Liver (tissue), 9 donors: ENCODE data around the gene SCN9A. TPM values are rescaled to one million over a fixed set of nuclear protein-coding genes. Genes with fewer than 3 reads are reported as not detected.

Source experiments
- DNase-seq: peaks from one replicate; pipeline ENCODE4 v3.0.0-alpha.2; 2017; ENCODE audit warnings: low spot score
- H3K27ac ChIP-seq, 2 donors: one replicate each; pipeline ENCODE4 v1.7.0; 2013; ENCODE audit warnings: inconsistent platforms in 2 of 2, low read length in 2 of 2, control low read depth in 1 of 2, low read depth in 1 of 2, mild to moderate bottlenecking in 1 of 2
- H3K27me3 ChIP-seq, 4 donors: one replicate each; pipeline versions ENCODE4 v1.6.1 to v1.7.0; 2013; ENCODE audit warnings: low read length in 3 of 4, inconsistent platforms in 1 of 4, mild to moderate bottlenecking in 1 of 4, moderate library complexity in 1 of 4; ENCODE audit not compliant: control insufficient read depth in 4 of 4, insufficient read depth in 4 of 4
- H3K36me3 ChIP-seq, 4 donors: one replicate each; pipeline versions ENCODE4 v1.6.1 to v1.7.0; 2013; ENCODE audit warnings: low read length in 3 of 4, mild to moderate bottlenecking in 3 of 4, low read depth in 1 of 4, moderate library complexity in 1 of 4; ENCODE audit not compliant: control insufficient read depth in 4 of 4, insufficient read depth in 3 of 4
- H3K4me1 ChIP-seq, 4 donors: one replicate each; pipeline versions ENCODE4 v1.6.1 to v1.7.0; 2013; ENCODE audit warnings: low read length in 3 of 4, mild to moderate bottlenecking in 3 of 4, moderate library complexity in 1 of 4; ENCODE audit not compliant: control insufficient read depth in 4 of 4, insufficient read depth in 4 of 4
- H3K4me3 ChIP-seq, 3 donors: one replicate each; pipeline versions ENCODE4 v1.6.1 to v1.7.0; 2013; ENCODE audit warnings: low read length in 3 of 3, control low read depth in 1 of 3, low read depth in 1 of 3, mild to moderate bottlenecking in 1 of 3
- H3K9ac ChIP-seq, 2 donors: one replicate each; pipeline ENCODE4 v1.7.0; 2013; ENCODE audit warnings: low read length in 2 of 2, mild to moderate bottlenecking in 2 of 2, moderate library complexity in 2 of 2, control low read depth in 1 of 2, low read depth in 1 of 2
- H3K9me3 ChIP-seq, 4 donors: one replicate each; pipeline versions ENCODE4 v1.6.1 to v1.7.0; 2013; ENCODE audit warnings: low read length in 3 of 4; ENCODE audit not compliant: control insufficient read depth in 4 of 4
- CTCF ChIP-seq: fragments of 150-350 bp; IDR thresholded peaks from 2 replicates; pipeline ENCODE4 v1.5.1; 2017; ENCODE audit warnings: improper control_type of control experiment, low read depth, low read length; ENCODE audit not compliant: missing input control
- EGR1 ChIP-seq, 2 donors: IDR thresholded peaks; 2 replicates each; pipeline ENCODE4 v1.6.1; 2016 to 2018; ENCODE audit warnings: antibody characterized with exemption in 2 of 2, low read depth in 2 of 2
- FOXA1 ChIP-seq: IDR thresholded peaks from 2 replicates; pipeline ENCODE4 v1.6.1; 2016; ENCODE audit warnings: antibody characterized with exemption
- FOXA2 ChIP-seq: IDR thresholded peaks from 2 replicates; pipeline ENCODE4 v1.6.1; 2016; ENCODE audit warnings: antibody characterized with exemption
- GABPA ChIP-seq, 2 donors: IDR thresholded peaks in 1 of 2; conservative IDR thresholded peaks in 1 of 2; 2 replicates each; pipeline ENCODE4 v1.6.1; 2016; ENCODE audit warnings: antibody characterized with exemption in 2 of 2, mild to moderate bottlenecking in 1 of 2, moderate library complexity in 1 of 2
- HNF4A ChIP-seq, 2 donors: conservative IDR thresholded peaks; 2 replicates each; pipeline ENCODE4 v1.6.1; 2016; ENCODE audit warnings: antibody characterized with exemption in 2 of 2, mild to moderate bottlenecking in 2 of 2
- HNF4G ChIP-seq: IDR thresholded peaks from 2 replicates; pipeline ENCODE4 v1.6.1; 2016; ENCODE audit warnings: antibody characterized with exemption
- JUND ChIP-seq, 2 donors: IDR thresholded peaks; 2 replicates each; pipeline ENCODE4 v1.6.1; 2016; ENCODE audit warnings: antibody characterized with exemption in 2 of 2
- MAX ChIP-seq: IDR thresholded peaks from 2 replicates; pipeline ENCODE4 v1.6.1; 2016; ENCODE audit warnings: antibody characterized with exemption
- NR2F2 ChIP-seq: IDR thresholded peaks from 2 replicates; pipeline ENCODE4 v1.6.1; 2016; ENCODE audit warnings: antibody characterized with exemption
- RAD21 ChIP-seq, 2 donors: IDR thresholded peaks; 2 replicates each; pipeline ENCODE4 v1.6.1; 2016; ENCODE audit warnings: antibody characterized with exemption in 2 of 2, mild to moderate bottlenecking in 2 of 2
- REST ChIP-seq: IDR thresholded peaks from 2 replicates; pipeline ENCODE4 v1.6.1; 2016; ENCODE audit warnings: antibody characterized with exemption, mild to moderate bottlenecking
- RXRA ChIP-seq, 2 donors: IDR thresholded peaks; 2 replicates each; pipeline ENCODE4 v1.6.1; 2017 to 2018; ENCODE audit warnings: antibody characterized with exemption in 2 of 2, mild to moderate bottlenecking in 1 of 2
- SP1 ChIP-seq: IDR thresholded peaks from 2 replicates; pipeline ENCODE4 v1.6.1; 2018; ENCODE audit warnings: antibody characterized with exemption, mild to moderate bottlenecking
- TAF1 ChIP-seq: conservative IDR thresholded peaks from 2 replicates; pipeline ENCODE4 v1.6.1; 2016; ENCODE audit warnings: antibody characterized with exemption, mild to moderate bottlenecking
- YY1 ChIP-seq: IDR thresholded peaks from 2 replicates; pipeline ENCODE4 v1.6.1; 2016; ENCODE audit warnings: antibody characterized with exemption, mild to moderate bottlenecking
- ZBTB33 ChIP-seq: IDR thresholded peaks from 2 replicates; pipeline ENCODE4 v1.6.1; 2016; ENCODE audit warnings: antibody characterized with exemption
- WGBS: extraction: QIAGEN DNeasy Blood & Tissue Kit; methylation state at CpG from one replicate; pipeline ENCODE4 v1.1.7; 2013; 5-methylcytosine and 5-hydroxymethylcytosine counted together
- polyA plus RNA-seq, 2 donors: library from polyadenylated mRNA; stranded (reverse) in 1 of 2; unstranded in 1 of 2; fragments of 200-250 nt in 1 of 2; fragments of >200 nt in 1 of 2; fragmentation: Nextera tagmentation in 1 of 2; extraction: Ambion mirVana in 1 of 2; gene quantifications; one replicate each; pipeline versions ENCODE4 v1.2.1 to v1.2.3, GENCODE V29; 2013 to 2015
- total RNA-seq, 2 donors: library from RNA; depleted of rRNA; stranded (reverse); fragments of >200 nt; gene quantifications; one replicate each; pipeline ENCODE4 v1.2.3, GENCODE V29; 2014
- donor health status: healthy.
- donor health status: healthy.
- donor health status: healthy.
- donor health status: healthy.
- donor health status: healthy.

The SCN9A gene
- total and polyA plus RNA-seq, 4 donors = 1.2 to 10.1 (median 9.2) TPM

GRCh38 chr2:166419616-166419934 lies 43.8 kb upstream of the SCN9A start:
- H3K4me3 ChIP-seq = no peak overlapping the region
- TF ChIP-seq EGR1 (IDR thresholded peaks at IDR 0.05; ENCODE audit: low read depth in 2 of 2) (no peak), CTCF (peak; percentile 37), RAD21 (IDR thresholded peaks at IDR 0.05) (peak; percentile 83 to 91)
- H3K4me1 ChIP-seq = peaks cover 0 to 3% (median 0%) of the 10 kb centered on the region in 4 donors
- H3K27me3 ChIP-seq = no peaks in the 10 kb centered on the region
- H3K9me3 ChIP-seq = no peaks in the 10 kb centered on the region
- no peak overlapping the region for H3K27ac ChIP-seq
- no peaks in the 10 kb centered on the region for H3K36me3 ChIP-seq
- WGBS = 45% methylated on average over 2 of the region's 2 CpGs
- DNase-seq = no peak
- no peak overlapping the region for H3K9ac ChIP-seq

- no peak overlapping the region for H3K27ac ChIP-seq
- H3K4me1 ChIP-seq = peaks cover 0 to 3% (median 0%) of the 10 kb centered on the region in 4 donors
- DNase-seq = no peak
- no peaks in the 10 kb centered on the region for H3K9me3 ChIP-seq
- no peak overlapping the region for H3K9ac ChIP-seq
- H3K36me3 ChIP-seq = no peaks in the 10 kb centered on the region
- TF ChIP-seq MAX = no peak
- no peak for TF ChIP-seq RXRA (IDR thresholded peaks at IDR 0.05)
- no peak for TF ChIP-seq FOXA2
- TF ChIP-seq EGR1 (IDR thresholded peaks at IDR 0.05; ENCODE audit: low read depth in 2 of 2) = no peak
- TF ChIP-seq NR2F2 = no peak
- TF ChIP-seq GABPA (IDR thresholded peaks at IDR 0.05 in 1 of 2, conservative IDR thresholded peaks at IDR 0.05 in 1 of 2) = no peak
- TF ChIP-seq YY1 = no peak
- no peak for TF ChIP-seq TAF1
- no peak for TF ChIP-seq ZBTB33
- no peaks in the 10 kb centered on the region for H3K27me3 ChIP-seq
- H3K4me3 ChIP-seq = no peak overlapping the region
- 67% methylated on average over 5 of the region's 5 CpGs for WGBS
These were observed 43.3 kb upstream of the SCN9A start for GRCh38 chr2:166418853-166419615.

GRCh38 chr2:166417669-166418068 lies 41.9 kb upstream of the SCN9A start:
- Histone ChIP-seq H3K36me3 (no peaks in the 10 kb centered on the region), H3K27me3 (no peaks in the 10 kb centered on the region), H3K27ac (no peak overlapping the region), H3K4me3 (no peak overlapping the region), H3K4me1 (peaks cover 0 to 3% (median 0%) of the 10 kb centered on the region in 4 donors), H3K9ac (no peak overlapping the region), H3K9me3 (no peaks in the 10 kb centered on the region)
- 55% methylated on average over 2 of the region's 2 CpGs for WGBS
- DNase-seq = no peak
- TF ChIP-seq TAF1 = no peak
- TF ChIP-seq REST = no peak
- no peak for TF ChIP-seq GABPA (IDR thresholded peaks at IDR 0.05 in 1 of 2, conservative IDR thresholded peaks at IDR 0.05 in 1 of 2)
- TF ChIP-seq HNF4A (conservative IDR thresholded peaks at IDR 0.05) = no peak
- TF ChIP-seq FOXA1 = no peak
- TF ChIP-seq JUND (IDR thresholded peaks at IDR 0.05) = peak; percentile 90 to 96
- no peak for TF ChIP-seq FOXA2
- TF ChIP-seq NR2F2 = no peak
- TF ChIP-seq EGR1 (IDR thresholded peaks at IDR 0.05; ENCODE audit: low read depth in 2 of 2) = no peak
- no peak for TF ChIP-seq YY1
- TF ChIP-seq HNF4G = no peak
- TF ChIP-seq MAX = no peak
- no peak for TF ChIP-seq SP1
- peak; percentile 32 for TF ChIP-seq CTCF
